ENCODE measurements around the gene HOXC13. TPM values are rescaled to one million over a fixed set of nuclear protein-coding genes. Genes with fewer than 3 reads are reported as not detected.

The HOXC13 gene
- total RNA-seq, 2 donors from 2014 or later, result not detected

DNA sequence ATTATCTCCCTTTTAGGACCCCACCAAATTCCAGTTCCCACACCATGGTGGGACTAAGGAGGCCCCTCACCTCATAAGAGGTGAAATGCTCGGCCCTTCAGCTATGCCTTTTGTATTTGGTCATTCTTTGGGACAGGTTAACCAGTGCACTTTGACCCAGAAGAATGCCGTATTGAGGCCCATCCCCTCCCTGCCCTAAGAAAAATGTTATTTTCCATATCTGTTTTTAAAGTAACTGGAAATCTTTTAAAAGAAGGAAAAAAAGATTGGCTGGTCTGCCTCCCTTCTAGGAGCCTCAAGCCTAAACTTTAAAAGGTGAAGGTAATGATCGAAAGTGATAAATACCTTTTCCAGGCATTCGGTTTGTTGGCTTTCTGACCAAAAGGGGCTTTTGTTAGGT, 5.7 kb upstream of the HOXC13 start:
- Histone ChIP-seq H3K9me3 (no peaks in the 10 kb centered on the region), H3K27ac (no peak overlapping the region), H3K4me3 (no peak overlapping the region), H3K36me3 (replicated peaks in 1 of 2; ENCODE audit: insufficient read depth in 1 of 2, low read depth in 2 of 2) (no peaks in the 10 kb centered on the region), H3K4me1 (peaks cover 8% of the 10 kb centered on the region), H3K27me3 (peaks cover 0 to 40% of the 10 kb centered on the region in 2 donors)
- ATAC-seq (no peak), DNase-seq (no peak)
- TF ChIP-seq, protein P1, sequence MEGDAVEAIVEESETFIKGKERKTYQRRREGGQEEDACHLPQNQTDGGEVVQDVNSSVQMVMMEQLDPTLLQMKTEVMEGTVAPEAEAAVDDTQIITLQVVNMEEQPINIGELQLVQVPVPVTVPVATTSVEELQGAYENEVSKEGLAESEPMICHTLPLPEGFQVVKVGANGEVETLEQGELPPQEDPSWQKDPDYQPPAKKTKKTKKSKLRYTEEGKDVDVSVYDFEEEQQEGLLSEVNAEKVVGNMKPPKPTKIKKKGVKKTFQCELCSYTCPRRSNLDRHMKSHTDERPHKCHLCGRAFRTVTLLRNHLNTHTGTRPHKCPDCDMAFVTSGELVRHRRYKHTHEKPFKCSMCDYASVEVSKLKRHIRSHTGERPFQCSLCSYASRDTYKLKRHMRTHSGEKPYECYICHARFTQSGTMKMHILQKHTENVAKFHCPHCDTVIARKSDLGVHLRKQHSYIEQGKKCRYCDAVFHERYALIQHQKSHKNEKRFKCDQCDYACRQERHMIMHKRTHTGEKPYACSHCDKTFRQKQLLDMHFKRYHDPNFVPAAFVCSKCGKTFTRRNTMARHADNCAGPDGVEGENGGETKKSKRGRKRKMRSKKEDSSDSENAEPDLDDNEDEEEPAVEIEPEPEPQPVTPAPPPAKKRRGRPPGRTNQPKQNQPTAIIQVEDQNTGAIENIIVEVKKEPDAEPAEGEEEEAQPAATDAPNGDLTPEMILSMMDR (IDR thresholded peaks at IDR 0.05), result no peak
- TF ChIP-seq POLR2A (IDR thresholded peaks at IDR 0.05), result no peak
- WGBS, 2 donors, result 48 to 59% methylated on average over 4 of the region's 4 CpGs
- intact Hi-C loops (cut with DNase I), result no loop called here

DNA sequence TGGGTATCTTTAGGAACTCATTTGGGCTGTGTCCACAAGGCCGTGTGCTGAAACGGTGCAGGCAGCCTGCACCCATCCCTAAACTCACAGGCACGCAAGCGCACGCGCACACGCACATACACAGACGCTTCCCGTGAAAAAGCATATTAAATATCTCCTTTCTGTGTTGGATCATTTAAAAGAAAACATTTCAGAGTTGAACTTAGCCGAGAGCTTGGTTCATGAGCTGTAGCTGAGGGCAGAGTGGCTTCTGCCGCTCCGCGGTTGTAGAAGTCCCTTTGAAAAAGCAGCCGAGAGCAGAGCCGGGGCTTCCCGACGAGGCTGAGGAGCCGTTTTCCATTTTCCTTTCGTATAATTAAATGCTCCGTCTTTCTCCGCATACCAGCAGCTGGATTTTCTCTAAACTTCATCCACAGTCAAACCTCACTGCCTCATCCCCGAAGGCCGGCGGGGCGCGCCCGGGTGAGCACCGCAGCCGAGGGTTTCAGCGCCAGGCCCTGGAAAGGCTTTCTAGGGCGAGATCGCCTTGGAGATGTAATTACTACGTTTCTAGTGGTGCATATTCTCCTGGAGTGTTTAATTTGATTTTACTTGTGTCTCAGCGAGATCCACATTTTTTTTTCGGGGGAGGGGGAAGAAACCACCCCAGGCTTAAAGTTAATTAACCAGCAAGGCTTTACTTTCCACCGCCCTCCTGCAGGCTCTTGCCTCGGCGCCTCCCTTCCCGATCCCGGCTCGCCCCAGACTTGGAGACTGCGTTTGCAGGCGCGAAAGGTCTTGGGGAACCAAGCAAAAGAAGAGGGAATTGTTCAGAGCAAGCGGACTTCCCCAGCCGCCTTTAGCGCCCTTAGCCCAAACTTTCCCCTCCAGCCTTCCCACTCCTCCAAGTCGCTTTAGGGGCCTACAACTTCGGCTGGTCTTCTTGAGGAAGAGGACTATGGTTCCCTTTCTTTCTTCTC, 3.0 kb upstream of the HOXC13 start:
- ATAC-seq (no peak), DNase-seq (no peak)
- no peak for TF ChIP-seq POLR2A (IDR thresholded peaks at IDR 0.05)
- TF ChIP-seq, protein P1 (IDR thresholded peaks at IDR 0.05), result no peak
- no peak overlapping the region for H3K4me3 ChIP-seq
- peaks cover 24% of the 10 kb centered on the region for H3K4me1 ChIP-seq
- peaks cover 0 to 51% of the 10 kb centered on the region in 2 donors for H3K27me3 ChIP-seq
- no peak overlapping the region for H3K27ac ChIP-seq
- intact Hi-C loops (cut with DNase I), result no loop called here
- no peaks in the 10 kb centered on the region for H3K36me3 ChIP-seq (replicated peaks in 1 of 2; ENCODE audit: insufficient read depth in 1 of 2, low read depth in 2 of 2)
- 9 to 11% methylated on average over 49 of the region's 49 CpGs for WGBS, 2 donors
- no peaks in the 10 kb centered on the region for H3K9me3 ChIP-seq

DNA sequence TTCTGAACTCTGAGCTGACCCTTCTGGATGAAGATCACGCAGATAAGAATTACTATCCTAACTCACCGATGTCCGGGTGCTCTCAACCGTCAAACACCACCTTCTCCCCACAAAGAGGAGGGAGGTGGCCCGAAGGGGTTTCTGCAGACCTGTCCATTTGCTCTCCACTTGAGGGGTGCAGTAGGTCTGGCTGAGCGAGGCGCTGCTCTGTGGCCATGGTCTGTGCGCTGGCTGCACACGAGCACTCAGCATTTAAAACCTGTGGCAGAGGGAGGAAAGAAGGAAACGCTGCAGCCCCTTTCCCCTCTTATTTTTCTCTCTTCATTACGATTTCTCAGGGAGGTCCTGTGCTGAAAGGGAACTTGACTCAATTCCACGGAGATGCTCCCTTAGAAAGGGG, 1.5 kb upstream of the HOXC13 start:
- intact Hi-C loops (cut with DNase I), result no loop called here
- Histone ChIP-seq H3K27ac (no peak overlapping the region), H3K4me1 (peaks cover 24% of the 10 kb centered on the region), H3K36me3 (replicated peaks in 1 of 2; ENCODE audit: insufficient read depth in 1 of 2, low read depth in 2 of 2) (no peaks in the 10 kb centered on the region), H3K4me3 (no peak overlapping the region), H3K9me3 (no peaks in the 10 kb centered on the region), H3K27me3 (peaks cover 0 to 51% of the 10 kb centered on the region in 2 donors)
- ATAC-seq (no peak), DNase-seq (no peak)
- 14 to 15% methylated on average over 12 of the region's 12 CpGs for WGBS, 2 donors
- TF ChIP-seq, protein P1 (IDR thresholded peaks at IDR 0.05), result no peak
- TF ChIP-seq POLR2A (IDR thresholded peaks at IDR 0.05), result no peak

DNA sequence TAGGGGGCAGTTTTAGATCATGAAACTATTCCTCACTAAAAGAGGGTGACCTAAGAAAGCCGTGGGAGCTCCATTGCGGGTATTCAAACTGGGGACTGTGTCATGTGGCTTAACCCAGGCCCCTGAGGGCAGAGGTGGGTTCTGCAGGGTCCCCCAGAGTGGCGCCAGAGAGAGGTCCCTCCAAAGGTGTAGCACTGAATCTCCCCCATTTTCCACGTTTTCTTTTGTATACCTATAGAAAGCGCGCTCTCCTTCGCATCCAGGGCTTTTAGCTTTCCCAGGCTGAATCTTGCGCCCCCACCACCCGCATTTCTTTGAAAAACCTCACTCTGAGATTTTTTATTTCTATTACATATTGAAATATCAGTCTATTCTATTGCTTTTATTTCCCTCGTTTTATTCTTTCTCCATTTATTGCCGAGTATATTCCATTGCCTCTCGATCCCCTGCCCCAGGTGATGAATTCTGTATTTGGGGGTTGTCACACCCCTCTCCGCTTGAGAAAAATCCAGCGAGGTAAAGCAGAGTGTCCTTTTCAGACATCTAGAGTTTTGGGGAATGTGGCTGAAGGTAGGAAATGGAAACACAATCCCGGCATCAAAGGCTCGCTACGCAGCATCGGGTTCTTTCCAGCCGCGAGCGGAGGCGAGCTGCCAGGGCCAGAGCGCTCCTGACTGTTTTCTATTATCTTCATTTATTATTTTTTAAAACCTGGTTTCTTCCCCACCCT, 870 bp upstream of the HOXC13 start:
- WGBS, 2 donors, result 12 to 21% methylated on average over 23 of the region's 23 CpGs
- TF ChIP-seq, protein P1 (IDR thresholded peaks at IDR 0.05), result no peak
- TF ChIP-seq POLR2A (IDR thresholded peaks at IDR 0.05), result no peak
- H3K9me3 ChIP-seq, result no peaks in the 10 kb centered on the region
- ATAC-seq, result no peak
- peaks cover 24% of the 10 kb centered on the region for H3K4me1 ChIP-seq
- H3K27me3 ChIP-seq, result peaks cover 0 to 51% of the 10 kb centered on the region in 2 donors
- H3K36me3 ChIP-seq (replicated peaks in 1 of 2; ENCODE audit: insufficient read depth in 1 of 2, low read depth in 2 of 2), result no peaks in the 10 kb centered on the region
- no peak overlapping the region for H3K27ac ChIP-seq
- no peak for DNase-seq
- H3K4me3 ChIP-seq, result no peak overlapping the region
- intact Hi-C loops (cut with DNase I), result no loop called here
